EH (cell line): Measurements from ENCODE around the gene TSG101.
A peak's percentile ranks its signal among the peaks of the same experiment; 100 is the strongest.

Source experiments
- DNase-seq: peaks from one replicate; pipeline ENCODE4 v3.0.0-alpha.2; 2015; ENCODE audit warnings: low read depth

Gene TSG101, protein sequence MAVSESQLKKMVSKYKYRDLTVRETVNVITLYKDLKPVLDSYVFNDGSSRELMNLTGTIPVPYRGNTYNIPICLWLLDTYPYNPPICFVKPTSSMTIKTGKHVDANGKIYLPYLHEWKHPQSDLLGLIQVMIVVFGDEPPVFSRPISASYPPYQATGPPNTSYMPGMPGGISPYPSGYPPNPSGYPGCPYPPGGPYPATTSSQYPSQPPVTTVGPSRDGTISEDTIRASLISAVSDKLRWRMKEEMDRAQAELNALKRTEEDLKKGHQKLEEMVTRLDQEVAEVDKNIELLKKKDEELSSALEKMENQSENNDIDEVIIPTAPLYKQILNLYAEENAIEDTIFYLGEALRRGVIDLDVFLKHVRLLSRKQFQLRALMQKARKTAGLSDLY

DNA sequence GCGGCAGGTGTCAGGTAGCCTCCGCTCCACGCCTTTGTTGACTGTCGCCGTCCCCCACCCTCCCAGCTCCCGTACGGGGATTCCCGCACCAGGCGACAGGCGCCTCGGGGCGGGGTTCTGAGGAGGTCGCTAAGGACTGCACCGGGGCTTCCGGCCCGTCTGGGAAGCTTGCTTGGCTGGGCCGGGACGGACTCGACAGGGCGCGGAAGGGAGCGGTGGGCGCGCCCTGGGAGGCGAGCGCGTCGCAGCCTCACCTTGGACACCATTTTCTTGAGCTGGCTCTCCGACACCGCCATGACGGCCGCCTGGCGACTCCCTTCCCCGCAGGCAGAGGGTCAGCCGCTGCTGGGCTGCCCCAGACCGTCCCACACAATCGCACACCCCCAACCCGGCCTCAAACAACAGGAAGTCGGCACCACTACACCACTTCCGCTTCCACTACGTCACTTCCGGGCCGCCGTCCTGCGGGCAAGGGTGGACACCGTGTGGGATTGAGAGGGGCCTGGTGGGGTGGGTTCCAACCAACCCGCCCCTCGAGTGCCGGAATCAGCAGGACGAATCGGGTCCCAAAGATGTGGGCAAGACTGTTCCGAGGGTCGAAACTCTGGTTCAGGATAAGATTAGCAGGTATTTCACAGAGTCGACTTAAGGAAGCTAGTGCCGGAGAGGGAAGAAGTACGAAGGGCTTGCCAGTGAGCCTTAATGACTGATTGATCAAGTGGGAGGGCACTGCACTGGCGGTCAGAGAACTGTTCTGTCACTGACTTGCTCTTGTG, at the start of gene TSG101:
Gene TSG101 (minus strand): TSS at position 422 of the 776 bp plus-strand sequence. CDS start 126 bp downstream, at position 296.
- DNase-seq, result peak; percentile 93

DNA sequence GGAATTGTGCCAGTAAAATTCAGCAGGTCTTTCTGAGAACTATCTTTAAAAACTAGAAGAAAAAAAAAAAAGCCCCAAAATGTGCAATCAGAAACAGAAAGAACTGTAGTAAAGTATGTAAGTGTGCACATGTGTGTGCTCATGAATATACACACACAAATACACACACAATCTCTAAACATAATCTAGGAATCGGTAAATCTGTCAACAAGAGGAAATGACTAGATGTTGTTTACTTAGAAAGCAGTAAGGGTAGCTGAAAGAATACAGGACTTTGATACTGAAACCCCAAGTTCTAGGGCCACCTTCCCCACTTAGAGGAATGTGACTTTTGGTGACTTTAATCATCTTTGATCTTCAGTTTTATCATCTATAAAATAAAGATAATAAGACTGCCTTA, 48.6 kb upstream of the TSG101 start:
- DNase-seq, result no peak

DNA sequence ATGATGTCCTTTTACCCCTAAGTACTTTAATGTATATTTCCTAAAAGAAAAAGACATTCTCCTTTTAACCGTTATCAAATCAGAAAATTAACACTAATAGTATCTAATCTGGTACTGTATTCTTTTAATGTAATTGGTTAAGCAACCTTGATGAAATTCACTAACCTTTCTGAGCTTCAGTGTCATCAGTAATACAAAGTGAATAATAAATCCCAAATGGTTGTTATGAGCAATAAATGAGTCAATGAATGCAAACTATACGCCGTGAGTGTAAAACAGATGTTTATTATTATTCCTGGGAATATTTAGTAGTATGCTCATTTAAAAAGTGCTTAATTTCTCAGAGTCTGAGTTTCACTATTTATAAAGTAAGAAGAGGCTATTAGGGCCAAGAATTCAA, 40.3 kb upstream of the TSG101 start:
- DNase-seq, result peak; percentile 18

DNA sequence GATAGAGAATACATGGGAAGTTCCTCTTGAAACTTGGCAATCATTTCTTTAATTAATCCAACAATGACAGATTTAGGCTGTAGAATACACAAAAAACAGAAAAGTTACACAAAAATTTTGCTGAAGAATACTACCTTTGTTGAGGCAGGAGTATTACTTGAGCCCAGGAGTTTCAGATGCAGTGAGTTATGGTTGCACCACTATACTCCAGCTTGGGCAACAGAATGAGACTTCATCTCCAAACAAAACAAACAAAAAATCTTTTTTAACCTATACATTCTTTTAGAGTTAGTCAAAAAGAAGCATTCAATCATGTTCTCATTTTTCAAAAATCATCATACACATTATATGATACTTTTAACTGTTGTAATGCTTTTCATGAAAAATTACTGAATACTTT, 39.7 kb upstream of the TSG101 start:
- no peak for DNase-seq

DNA sequence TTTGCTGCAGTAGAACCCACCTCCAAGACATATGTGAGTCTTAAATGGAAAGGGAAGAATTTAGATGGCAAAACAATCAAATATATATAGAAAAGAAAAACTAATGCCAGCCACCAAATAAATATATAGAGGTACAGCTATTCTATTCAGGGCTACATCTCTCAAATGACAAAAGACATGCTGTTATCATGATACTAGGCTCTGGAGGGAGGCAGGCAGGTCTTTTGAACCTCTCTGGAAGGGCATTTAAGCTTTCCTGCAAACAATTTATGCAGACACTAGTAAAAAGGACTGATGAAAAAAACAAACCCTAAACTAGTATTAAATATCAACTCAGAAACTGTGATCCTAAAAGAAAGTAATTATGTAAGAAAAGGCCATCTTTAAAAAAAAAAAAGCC, 37.4 kb upstream of the TSG101 start:
- DNase-seq, result no peak

DNA sequence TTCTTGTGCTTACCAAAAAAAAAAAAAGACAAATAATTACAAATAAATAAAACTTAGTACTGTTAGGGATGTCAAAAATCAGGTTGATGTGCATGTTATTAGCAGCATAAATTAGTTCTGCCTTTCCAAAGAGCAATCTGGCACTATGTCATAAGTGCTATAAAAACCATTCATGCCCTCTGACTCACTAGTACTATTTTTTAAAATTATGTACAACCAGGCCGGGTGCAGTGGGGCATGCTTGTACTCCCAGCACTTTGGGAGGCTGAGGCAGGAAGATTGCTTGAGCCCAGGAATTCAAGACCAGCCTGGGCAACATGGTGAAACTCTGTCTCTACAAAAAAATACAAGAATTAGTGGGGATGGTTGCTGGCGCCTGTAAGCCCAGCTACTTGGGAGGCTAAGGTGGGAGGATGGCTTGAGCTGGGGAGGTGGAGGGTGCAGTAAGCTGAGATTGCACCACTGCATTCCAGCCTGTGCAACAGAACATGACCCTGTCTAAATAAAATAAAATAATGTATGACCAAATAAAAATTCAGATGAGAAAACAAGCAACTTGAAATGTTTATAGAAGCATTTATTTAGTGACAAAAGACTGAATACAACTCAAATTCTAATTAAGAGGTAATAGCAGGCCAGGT, 36.5 kb upstream of the TSG101 start:
- DNase-seq, result peak; percentile 30

DNA sequence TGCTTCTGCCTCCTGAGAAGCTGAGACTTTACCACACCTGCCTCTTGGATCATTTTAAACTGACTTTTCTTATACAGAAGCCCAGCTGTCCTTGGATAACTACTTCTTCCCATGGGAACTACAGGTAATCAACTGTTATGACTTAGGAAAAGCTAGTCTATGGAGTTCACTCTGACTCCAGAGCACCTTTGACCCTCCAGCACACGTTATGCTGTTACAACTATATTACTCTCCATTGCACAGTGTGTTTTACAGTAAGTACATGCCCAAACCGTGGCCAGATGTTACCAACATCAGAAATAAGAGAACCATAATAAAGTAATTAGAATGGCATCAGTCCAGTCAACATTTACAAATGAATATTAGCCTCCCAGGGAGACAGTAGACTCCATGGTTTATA, 21.3 kb upstream of the TSG101 start:
- no peak for DNase-seq

DNA sequence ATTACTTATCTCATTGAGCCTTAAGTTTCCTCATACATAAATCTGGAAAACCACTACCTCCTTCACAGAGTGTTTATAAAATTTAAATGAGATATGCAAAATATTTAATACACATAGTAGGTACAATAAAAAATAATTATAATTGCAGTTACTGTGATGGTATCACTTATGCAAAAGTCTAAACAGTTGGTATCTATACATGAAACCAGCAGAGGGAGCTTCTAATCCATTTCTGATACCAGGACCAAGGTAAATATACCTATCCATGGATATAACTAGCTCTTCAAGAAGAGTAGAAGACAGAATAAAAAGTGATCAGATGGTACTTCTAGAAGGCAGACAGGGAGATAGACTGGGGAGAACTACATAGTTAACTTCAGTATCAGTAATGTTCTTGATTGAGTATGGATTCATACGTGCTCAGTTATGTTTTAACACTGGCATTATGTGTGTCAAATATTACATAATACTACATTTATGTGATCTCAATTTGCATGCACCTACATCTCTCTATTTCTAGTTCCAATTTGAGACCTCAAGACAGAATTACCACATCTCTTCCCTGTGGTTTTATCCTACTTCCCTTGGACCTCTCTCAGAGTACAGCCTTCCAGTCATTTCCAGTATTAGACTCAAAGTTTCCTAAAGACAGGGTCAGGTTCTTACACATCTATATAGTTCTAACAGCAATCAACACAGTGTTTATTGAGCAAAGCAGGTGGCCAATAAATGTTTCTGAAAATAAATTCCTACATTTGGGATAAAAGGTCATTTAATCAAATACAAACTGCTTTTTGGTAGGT, 13.7 kb upstream of the TSG101 start:
- DNase-seq, result peak; percentile 21

DNA sequence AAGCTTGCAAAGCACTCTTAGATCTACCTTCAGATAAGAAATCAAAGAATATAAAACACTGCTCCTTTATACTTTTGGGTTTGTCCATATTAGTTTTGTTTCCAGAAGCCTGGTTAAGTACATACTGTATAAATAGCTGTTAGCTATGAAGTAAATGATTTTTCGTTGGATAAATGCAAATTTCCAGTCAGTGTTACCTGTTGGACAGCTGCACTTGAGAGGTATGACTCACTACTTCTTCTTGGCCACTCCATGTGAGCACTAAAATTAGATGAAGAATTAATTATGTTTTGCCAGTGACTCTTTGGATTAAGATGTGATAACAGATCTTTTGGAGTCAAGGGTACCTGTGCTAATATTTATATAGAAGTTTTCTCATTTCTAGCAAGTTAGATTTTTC, 9.5 kb upstream of the TSG101 start:
- no peak for DNase-seq

DNA sequence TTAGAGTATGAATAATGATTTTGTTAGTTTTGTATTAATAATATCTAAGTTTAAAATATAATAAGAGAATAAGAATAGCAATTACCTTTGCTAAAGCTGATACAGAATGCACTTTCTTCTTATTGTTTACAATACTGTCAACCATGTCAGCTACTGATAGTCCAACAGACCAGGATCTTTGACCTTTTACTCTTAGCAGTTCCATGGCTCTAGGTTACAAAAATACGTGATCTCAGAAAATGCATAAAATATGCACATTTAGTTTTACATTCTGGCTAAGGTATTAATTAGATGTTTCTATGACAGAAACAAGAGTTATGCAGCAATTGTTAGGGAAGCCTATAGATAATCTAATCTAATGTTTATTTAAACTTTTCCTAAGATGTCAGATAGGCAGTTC, 7.5 kb upstream of the TSG101 start:
- no peak for DNase-seq

DNA sequence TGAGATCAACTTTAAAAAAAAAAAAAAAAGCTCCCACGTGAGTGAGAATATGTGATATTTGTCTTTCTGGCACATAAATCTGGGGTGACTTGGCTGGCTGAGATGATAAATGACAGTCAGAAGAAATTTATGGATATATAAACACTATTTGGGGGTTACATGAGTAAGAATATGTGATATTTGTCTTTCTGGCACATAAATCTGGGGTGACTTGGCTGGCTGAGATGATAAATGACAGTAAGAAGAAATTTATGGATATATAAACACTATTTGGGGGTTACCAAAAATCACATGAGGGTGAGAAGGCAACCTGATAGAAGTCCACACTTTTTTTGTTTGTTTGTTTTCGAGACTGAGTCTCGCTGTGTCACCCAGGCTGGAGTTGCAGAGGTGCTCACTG, 6.6 kb upstream of the TSG101 start:
- no peak for DNase-seq

DNA sequence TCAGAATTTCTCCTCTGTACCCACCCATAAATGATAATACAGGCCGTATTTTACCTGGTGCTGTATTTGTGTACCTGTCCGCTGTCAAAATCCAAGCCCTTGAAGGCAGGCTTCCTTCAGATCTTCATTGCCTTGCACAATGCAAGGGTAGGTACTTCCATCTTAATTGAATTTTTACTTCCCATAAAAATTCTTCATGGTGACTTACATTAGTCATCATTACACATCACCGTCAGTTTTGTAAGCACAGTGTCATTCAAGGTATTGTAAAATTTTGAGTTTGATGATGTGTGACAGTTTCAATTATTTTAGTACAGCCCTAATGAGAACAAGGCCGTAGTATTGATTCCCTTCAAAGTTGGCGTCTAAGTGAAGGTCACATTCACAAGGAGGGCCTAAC, 770 bp upstream of the TSG101 start:
- DNase-seq, result peak; percentile 70

DNA sequence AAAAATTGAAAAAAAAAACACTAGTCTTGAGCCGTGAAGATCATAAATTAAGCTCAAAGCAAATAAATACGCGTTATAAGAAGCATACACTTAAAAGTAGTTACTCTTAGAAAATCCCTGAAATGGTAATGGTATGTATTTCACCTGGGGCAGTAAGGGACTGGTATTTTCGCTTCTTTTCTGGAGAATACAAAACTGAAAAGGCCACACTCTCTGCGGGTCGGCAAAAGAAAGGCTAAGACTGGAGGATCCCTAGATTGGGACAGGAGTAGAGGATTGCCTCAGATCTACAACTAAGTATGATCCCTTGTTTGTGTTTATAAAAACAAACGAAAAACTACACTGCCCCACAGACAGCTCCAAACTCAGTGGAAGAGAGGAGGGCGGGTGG, 617 bp downstream of the TSG101 start:
- DNase-seq, result no peak

DNA sequence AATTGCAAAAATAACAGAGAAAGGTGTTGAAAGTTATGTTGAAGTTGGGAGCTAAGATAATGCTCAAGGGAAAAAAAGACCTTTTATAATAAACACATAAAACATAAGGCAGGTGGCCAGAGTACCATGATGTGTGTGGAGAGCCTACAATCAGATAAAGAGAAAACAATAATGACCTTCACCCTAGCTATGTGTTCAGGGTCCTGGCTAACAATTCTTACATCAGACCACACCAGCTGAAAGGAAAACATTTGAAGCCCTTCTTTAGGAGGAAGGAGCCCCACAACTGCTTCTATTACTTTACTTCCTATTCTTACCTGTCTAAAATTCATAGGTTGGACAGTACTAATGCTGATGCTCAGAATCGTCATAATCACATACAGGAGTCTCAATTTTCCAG, 2.5 kb downstream of the TSG101 start:
- DNase-seq, result no peak

DNA sequence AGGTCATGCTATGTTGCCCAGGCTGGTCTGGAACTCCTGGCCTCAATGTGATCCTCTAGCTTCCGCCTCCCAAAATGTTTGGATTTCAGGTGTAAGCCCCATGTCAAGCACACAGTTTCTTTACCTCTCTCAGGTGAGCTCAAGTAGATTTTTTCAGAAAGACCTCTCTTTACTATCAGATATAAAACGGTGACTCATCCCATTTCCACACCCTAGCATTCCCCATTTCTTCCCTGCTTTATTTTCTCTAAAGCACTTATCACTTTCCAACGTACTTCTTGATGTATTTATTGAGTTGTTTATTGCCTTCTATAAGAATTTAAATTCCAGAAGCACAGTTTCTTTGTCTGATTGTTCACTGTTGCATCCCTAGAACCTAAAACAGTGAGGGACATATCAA, 3.7 kb downstream of the TSG101 start:
- no peak for DNase-seq

DNA sequence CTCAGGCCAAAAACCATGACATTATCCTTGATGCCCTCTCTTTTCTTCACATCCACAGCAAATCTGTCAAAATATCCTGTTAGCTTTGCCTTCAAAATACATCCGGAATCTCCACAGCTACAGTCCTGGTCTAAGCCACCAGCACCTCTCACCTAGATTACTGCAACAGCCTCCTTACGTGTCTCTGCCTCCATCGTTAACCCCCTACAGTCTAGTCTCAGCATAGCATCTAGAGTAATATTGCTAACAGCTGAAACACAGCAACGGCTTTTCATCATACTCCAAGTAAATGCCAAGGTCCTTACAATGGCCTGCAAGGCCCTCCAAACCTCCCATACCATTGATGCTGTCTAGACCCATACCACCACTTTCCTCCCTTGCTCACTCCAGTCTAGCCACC, 4.4 kb downstream of the TSG101 start:
- DNase-seq, result no peak

DNA sequence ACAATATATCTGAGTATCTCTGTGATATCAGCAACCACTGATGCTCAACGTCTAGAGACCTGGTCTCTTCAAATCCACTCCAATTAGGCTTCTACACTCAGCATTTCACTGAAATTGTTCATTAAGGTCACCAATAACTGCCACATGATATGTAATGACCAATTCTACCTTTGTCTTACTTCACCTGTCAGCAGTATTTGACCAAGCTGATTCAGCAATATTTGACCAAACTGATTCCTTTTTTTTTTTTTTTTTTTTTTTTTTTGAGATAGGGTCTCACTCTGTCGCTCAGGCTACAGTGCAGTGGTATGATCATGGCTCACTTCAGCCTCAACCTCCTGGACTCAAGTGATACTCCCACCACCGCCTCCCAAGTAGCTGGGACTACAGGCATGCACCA, 5.6 kb downstream of the TSG101 start:
- no peak for DNase-seq

DNA sequence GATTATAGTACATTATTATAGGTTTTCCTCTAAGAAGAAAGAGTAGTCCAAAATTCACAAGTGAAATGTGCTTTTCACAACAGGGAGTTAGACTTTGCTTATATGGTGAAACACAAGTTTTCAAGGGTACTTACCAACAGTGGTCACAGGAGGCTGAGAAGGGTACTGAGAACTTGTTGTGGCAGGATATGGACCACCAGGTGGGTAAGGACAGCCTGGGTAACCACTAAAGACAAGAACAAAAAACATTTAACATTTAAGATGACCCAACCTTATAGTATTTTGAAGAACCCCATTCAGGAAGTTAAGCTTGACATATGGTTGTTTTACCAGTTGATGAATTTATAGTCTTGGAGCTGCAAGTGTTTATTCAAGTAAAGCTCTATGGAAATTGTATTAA, 24.4 kb downstream of the TSG101 start:
- no peak for DNase-seq

DNA sequence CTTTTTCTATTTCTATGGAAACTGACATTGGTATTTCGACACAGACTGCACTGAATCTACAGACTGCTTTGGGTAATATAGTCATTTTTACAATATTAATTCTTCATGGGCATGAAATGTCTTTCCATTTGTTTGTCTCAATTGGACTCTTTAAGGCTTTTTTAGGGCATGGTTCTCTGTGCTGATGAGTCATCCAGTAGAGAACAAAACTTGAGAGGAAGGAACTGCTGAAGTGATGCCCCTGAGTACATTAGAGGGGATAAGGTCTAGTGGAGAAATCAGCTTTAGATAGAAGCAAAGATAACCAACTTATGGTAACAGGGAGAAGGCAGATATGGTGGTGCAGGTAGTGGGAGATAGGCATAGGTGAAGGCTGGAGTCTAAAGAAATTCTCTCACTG, 25.1 kb downstream of the TSG101 start:
- DNase-seq, result no peak

DNA sequence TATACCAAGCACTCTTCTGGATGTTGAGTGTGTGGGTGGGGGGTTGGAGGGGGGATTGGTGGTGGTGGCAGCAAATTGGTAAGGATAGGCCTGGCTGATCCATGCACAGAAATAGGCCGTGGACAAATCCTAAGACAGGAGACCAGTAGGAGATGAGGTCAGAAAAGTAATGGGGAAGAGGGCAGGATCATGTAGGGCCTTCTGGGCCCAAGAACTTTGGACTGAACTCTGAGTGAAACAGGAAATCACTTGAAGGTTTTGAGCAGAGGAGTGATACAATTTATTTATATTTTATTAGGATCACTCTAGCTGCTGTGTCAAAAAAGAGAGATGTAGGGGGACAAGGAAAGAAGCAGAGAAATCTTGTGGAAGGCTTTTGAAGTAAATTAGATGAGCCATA, 28.7 kb downstream of the TSG101 start:
- no peak for DNase-seq

DNA sequence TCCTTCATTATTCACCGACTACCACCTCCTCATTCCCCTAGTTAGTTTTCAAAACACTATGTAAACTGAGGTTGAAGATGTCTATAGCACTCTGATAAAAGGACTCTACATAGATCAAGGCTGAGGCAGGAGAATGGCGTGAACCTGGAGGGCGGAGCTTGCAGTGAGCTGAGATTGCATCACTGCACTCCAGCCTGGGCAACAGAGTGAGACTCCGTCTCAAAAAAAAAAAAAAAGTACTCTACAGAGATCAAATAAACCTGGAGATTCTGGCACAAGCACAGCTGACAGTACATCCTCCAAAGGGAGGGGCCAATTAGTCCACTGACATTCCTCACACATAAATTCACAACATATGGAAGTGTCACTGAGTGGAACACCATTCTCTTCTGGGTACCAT, 31.0 kb downstream of the TSG101 start:
- DNase-seq, result no peak

DNA sequence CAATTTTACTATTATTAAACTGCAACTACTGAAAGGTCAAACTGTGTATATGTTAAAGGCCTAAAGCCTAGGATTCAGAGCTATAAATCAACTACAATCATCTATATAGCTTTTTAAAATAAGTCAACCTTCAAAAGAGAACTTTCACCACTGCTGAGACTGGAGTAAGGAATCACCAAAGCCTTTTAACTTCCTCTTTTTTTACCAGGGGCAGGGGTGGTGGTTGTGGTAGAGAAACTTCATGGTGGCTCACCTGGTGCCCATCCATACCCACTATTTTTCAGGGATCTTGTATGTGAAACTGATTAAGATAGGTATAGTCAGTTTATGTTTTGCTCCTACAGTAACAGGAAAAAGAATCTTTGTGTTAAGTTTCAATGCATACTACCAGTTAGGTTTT, 31.5 kb downstream of the TSG101 start:
- no peak for DNase-seq
